AG09309 (cell line): ENCODE results near the gene UQCR10.

Source experiments
- DNase-seq: peaks from one replicate; pipeline ENCODE4 v3.0.0-alpha.2; 2010; ENCODE audit warnings: low read depth
- H3K4me3 ChIP-seq: 2 replicates; pipeline ENCODE4 v1.5.1; 2011; ENCODE audit warnings: mild to moderate bottlenecking, low read depth, low read length, moderate library complexity; ENCODE audit not compliant: control insufficient read depth
- CTCF ChIP-seq: IDR thresholded peaks from 2 replicates; pipeline ENCODE4 v1.5.1; 2011; ENCODE audit warnings: mild to moderate bottlenecking, low read depth, low read length, inconsistent platforms; ENCODE audit not compliant: insufficient read depth, control insufficient read depth; ENCODE audit errors: missing control alignments

The UQCR10 gene

GRCh38 chr22:29737251-29738117, 29.7 kb upstream of the UQCR10 start:
- no peak overlapping the region for H3K4me3 ChIP-seq
- no peak for TF ChIP-seq CTCF
- no peak for DNase-seq

GRCh38 chr22:29738118-29738815, 28.9 kb upstream of the UQCR10 start:
- TF ChIP-seq CTCF = no peak
- H3K4me3 ChIP-seq = no peak overlapping the region
- DNase-seq = no peak

- no peak for DNase-seq
- TF ChIP-seq CTCF = no peak
- H3K4me3 ChIP-seq = no peak overlapping the region
These were observed 27.8 kb upstream of the UQCR10 start for GRCh38 chr22:29739346-29739875.

GRCh38 chr22:29740216-29740615, 27.0 kb upstream of the UQCR10 start:
- DNase-seq = no peak
- no peak overlapping the region for H3K4me3 ChIP-seq
- no peak for TF ChIP-seq CTCF

- DNase-seq = no peak
- no peak for TF ChIP-seq CTCF
- no peak overlapping the region for H3K4me3 ChIP-seq
These were observed 25.2 kb upstream of the UQCR10 start for GRCh38 chr22:29741926-29742325.

GRCh38 chr22:29742326-29742725, 24.8 kb upstream of the UQCR10 start:
- H3K4me3 ChIP-seq = no peak overlapping the region
- no peak for DNase-seq
- TF ChIP-seq CTCF = no peak
